ENCODE measurements around the gene ABCC4.

ABCC4 gene

DNA sequence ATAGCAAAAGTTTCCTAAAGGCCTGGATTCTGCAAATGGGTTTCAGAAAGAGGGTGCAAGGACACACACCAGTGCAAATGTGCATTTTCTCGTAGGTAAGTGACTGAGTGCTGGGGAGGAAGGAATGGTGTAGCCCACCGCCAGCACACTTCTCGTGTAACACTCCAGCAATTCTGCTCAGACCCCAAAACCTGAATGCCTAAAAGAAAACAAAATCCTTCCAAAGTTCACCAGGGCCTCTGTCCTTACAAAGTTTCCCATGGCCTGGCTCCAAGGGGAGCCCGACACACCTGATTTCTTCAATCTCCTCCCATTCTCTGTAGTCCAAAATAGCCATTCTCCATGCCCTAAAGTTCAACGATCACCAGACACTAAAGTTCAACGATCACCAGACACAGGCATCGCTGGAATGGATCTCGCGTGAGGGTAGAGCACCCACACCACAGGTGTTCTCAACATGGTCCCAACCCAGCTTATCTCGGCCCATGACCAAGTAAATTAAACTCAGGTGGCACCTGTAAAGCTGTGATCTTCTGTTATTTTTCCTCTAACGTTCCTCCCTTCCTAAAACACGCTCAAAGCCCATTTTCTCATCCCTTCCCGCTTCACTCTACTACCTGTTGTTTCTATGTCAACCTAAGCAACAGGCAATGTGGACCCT is 46.0 kb downstream of the ABCC4 start:
- DNase-seq, result no peak

DNA sequence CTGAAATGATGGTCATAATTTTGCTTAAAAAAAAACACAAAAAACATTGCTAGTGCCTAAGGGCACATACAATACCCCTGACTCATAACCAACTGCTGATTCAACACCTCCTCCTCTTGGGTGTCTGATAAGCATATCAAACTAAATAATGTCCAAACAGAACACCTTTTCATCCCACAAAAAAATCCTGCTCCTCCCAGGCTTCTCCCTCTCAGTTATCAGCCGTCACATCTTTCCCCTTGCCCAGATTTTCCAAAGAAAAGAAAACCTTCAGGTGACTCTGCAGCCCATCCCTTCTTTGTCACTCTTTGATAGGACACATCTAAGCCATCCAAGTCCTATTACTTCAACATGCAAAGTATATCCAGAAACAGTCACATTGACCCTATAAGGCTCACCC is 46.9 kb downstream of the ABCC4 start:
- DNase-seq, result no peak

DNA sequence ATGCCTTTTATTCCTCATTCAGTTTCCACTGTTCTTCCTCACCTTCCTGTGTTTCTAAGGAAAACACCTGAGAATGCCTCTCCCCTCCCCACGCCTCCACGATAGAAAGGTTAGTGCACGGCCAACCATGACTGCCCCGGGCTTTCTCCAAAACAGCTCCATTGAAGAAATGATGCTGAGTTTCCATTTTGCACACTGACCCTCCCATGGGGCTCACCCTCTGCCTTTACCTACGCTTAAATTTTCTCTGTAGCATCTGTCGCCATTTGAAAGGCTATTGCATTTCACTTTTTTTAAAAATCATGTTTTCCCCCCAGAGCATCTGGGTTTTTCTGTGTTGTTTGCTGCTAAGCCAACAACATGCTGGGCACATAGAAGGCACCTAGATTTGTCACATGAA is 48.2 kb downstream of the ABCC4 start:
- DNase-seq, result no peak

DNA sequence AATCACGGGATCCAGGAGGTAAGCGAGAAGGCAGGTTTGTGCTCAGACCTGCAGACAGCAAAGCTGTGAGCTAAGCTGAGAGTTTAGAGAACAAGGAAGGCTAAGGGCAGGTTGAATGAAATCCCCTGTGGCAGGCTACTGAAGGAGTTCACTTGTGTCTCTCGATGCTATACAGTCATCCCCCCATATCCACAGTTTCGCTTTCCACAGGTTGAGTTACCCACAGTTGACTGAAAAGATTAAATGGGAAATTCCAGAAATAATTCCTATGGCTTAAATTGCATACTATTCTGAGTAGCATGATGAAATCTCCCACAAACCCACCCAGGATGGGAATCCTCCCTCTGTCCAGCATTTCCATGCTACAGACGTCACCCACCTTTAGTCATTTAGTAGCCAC is 49.6 kb downstream of the ABCC4 start:
- DNase-seq, result no peak

DNA sequence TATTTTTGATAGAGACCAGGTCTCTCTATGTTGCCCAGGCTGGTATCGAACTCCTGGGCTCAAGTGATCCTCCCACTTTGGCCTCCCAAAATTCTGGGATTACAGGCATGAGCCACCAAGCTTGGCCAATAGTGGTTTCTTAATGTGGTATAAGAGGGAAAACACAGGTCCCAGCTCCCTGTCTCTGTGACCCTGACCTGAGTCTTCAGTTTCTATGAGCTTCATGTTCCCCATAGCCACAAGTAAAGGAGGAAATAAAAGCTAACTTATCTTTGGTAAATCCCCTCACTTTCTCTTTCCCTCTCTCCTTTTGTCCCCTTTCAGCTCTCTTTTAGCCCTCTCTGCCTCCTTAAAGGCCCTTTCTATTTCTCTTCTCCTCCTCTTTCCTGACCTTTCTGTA is 50.3 kb downstream of the ABCC4 start:
- DNase-seq, result no peak

DNA sequence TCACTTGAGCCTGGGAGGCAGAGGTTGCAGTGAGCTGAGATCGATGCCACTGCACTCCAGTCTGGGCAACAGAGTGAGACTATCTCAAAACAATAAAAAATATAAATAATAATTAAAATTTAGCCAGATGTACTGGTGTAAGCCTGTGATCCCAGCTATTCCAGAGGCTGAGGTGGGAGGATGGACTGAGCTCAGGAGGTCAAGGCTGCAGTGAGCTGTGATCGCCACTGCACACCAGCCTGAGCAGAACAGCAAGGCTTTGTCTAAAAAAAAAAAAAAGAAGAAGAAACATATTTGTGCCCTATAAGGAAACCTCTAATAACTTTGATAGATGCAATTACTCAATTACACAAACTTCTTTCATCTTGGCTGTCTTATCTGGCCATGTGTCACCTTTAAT is 52.3 kb downstream of the ABCC4 start:
- no peak for DNase-seq

DNA sequence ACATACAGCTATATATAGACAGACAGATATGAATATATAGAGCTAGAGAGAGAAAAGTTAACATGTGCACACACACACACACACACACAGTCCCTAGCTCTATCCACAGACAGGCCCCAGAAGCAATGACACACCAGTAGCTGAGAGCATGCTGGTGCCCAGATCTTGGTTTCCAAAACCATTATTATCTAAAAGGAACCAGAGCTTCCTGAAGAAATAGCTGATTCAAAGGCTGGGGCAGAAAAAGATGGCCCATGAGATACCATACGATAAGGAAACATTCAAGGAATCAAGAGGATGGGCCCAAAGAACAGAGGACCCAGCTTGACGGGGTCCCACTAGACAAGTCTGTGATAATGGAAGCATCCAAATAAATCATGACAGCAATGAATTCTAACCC is 53.4 kb downstream of the ABCC4 start:
- DNase-seq, result no peak

DNA sequence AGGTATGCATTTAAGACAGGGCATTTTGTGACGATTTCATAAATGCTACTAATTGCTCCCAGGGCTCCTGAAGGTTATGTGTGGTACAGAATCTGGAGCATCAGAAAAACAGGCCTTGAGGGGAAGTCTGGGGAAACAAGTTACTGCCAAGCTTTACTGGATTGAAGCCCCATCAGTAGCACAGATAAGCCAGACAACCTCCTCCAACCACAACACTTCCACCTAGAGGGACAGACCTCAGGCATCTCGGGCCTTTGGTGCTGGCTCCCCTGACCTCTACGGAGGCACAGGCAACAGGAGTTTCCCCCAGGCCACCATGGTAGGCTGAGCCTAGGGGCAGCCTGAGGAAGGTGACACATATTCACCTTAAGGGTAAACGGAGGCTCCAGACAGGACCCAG is 54.1 kb downstream of the ABCC4 start:
- DNase-seq, result no peak

DNA sequence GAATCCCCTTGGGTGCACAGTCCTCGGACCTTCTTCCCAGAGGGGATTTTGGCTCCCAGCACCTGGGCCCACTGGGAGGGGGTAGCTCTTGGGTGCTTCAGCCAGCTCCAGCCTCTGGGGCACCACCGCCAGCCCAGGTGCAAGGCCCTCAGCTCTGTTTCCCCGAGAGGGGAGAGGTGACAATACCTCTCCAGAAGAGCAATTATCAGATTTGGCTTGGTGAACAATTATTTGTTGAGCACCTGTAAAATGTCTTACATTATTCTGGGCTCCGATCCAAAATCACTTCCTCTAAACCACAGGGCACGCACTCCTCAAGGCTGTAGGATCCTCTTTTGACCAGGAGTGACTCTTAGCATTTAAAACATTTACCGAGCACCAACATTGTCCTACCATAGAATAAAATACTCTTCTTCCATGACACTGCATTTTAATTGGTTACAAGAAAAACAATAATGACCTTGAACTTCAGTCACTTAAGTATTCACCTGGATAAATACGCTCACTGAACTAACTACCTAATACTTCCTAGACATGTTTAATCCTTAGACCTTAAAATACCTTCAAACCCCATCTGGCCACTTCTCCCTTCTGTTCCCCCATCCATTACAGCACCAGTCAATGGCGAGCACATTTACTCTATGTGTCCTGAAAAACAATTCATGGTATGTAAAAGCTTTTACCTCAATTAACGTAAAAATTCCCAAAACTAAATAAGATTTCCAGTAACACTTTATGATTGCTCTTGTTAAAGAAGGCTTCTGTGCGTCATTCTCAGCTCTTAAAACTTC is 54.8 kb downstream of the ABCC4 start:
- DNase-seq, result peak; percentile 90

DNA sequence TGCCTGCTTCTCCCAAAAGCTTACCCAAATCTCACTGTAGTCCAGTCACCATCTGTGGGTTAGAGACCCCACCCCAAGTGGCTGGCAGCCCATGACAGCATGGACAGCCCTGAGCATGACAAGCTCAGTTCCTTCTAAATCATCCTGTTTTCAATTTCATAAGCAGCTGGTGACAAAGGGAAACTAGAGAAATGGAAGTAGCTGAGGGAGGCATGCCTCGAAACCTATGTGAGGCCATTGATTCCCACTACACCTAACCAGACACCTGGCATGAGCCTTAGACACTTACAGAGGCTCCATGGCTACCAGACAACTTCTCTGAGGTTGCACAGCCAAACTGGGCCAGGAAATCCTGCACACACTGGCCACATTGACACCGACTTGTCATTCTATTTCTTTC is 56.2 kb downstream of the ABCC4 start:
- no peak for DNase-seq

DNA sequence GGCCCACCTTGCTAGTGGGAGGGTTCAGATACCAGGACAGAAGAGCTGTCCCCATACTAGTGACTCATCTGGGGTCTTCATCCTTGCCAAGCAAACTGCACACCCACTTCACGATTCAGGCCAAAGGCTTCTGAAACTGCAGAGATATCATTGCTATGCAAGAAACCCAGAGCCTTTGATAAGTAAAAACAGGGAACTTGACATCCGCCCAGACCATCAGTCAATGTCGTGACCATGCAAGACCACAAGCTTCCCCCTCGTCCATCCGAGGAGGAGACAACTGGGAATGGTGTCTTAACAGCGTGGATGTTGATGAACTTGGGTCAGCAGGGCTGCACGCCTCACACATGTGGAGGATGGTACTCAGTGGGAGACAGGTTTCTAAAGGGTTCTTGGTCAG is 58.0 kb downstream of the ABCC4 start:
- DNase-seq, result no peak

DNA sequence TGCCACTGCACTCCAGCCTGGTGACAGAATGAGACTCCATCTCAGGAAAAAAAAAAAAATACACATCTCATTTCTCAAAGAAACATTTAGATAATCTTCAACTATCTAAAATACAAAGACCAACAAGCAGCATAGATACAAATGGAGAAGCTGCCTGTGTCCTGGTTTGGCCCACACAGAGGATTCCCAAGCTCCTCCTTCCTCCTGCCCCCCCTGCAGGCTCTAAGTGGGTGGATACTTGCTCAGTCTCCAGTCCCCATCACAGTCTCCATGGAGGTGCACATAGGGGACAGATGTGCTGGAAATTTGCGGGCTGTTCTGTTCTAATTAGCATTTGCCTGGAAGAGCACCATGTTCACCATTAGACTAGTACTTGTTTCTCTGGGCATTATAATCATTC is 59.9 kb downstream of the ABCC4 start:
- DNase-seq, result no peak

DNA sequence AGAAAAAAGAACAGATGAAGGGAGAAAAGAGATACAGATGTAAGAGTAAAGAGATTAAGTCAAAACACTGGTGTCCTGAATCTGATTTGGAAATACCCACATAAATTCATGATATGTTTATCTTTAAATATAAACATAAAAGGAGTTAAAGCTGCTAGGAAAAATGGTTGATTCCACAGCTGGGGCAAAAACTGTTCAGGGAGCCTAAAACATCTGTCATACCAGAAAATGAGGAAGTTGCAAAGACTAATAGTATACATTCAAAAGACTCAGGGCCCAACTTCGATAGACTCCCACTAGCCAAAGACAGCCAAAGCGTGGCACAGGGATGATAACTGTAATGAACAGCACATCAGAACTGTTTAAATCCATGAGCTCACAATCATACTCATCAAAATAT is 62.0 kb downstream of the ABCC4 start:
- DNase-seq, result no peak

DNA sequence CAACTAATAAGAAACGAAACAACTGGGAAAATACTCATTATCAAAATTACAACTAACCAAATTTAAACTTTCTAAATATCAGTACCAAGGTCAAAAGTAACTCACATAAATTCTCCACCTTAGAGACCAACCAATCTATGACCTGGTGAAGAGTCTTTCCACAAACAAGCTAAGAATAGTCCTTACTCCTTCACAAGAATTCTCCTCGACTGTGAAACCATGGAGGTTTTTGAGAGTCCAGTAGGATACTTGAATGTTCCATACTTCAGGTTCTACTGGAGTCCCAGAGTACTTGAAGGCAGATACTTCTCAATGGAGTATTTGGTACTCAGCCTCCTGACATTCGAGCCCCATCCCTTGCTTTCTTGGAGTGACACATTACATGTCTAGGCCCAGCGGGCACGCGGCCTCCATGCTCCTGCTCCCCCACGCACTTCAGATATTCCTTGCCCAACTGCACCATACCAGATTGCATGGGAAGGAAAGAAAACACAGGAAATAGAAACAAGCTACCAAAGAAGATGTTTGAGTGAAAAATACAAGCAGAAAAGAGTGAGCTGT is 63.9 kb downstream of the ABCC4 start:
- no peak for DNase-seq

DNA sequence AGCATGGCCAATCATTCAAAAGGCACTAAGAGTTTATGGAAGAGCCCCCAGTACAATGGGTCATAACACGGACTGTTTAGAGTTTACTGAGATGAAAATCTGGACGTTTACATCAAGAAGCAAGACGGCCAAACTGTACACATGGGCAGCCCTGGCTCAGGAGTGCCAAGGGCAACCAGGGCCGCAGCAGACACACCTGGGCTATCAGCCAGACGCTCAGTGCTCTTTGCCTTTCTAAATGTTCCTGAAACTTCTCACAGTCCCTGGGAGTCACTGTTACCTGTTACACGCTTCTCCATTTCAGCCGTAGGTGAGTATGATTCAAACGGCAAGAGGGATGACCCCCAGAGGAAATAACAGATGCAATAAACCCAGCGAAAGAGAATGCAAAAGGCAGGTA is 64.5 kb downstream of the ABCC4 start:
- no peak for DNase-seq

DNA sequence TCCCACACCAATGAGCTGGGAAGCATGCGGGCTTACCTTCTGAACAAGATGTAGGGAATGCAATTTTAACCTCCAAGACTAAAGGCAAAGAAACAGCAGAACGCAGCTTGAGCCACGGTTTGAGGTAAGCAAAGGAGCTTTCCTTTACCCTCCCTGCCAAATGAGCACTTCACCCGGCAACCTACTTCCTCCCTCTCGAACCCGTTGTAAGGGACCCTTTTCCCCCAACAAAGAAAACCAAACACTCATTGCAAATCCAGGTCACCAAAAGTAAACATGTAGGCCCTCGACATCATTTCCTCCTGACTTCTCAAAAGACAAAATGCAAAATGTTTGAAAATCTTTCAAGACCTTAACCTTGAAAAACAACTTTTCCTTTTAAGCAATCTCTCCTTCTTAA is 65.3 kb downstream of the ABCC4 start:
- no peak for DNase-seq

DNA sequence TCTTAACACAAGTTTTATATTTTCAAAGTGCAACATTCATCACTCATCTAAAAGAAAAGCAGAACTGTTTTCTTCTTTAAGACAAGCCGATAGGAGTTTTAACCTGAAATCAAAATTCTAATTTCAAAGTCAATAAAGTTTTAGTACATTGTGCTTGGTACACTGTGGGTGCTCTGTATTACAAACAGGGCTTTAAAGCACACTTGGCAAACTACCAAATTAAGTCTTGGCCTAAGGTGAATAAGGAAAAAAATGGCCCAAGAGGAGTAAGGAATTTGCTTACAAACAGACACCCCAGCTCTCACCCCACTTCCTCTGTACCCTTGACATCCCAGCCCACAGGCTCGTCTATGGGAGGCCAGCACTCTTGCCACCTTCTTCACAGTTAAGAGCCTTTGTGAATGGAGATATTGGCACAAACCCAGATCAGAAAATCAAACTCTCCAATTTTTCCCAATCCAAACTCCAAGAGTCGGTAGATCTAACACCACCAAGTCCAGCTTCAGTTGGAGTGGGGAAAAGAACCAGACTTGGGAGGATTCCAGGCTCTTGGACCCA is 66.0 kb downstream of the ABCC4 start:
- DNase-seq, result no peak

DNA sequence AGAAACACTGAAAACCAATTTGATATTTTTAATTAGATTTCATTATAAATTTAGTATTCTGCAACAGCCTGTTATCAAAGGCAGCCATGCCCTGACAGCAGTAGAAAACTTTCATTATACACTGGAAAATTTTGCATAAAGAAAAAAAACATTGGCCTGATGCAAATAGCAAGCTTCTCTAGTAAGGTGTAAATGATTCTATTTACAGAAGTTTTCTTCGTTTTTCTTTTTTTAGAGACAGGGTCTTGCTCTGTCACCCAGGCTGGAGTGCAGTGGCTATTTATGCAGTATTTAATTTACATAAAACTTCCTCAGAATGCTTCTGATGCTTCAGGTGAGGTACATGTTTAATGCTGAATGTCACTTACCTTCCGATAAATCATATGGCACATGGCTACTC is 67.0 kb downstream of the ABCC4 start:
- DNase-seq, result no peak

DNA sequence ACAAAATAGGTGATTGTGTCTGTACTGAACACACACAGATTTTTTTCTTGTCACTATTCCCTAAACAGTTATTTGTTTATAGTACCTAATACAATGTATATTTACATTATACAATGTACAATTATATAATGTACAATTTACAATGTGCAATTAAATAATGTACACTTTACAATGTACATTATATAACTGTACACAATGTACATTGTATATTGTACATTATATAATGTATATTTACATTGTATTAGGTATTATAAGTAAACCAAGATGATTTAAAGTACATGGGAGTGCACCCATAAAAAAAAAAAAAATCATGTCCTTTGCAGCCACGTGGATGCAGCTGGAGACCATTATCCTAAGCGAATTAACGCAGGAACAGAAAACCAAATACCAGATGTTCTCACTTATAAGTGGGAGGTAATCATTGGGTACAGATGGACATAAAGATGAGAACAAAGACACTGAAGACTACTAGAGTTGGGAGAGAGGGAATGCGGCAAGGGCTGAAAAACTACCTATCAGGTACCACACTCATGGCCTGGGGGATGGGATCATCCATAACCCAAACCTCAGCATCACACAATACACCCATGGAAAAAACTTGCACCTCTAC is 68.1 kb downstream of the ABCC4 start:
- peak; percentile 55 for DNase-seq

DNA sequence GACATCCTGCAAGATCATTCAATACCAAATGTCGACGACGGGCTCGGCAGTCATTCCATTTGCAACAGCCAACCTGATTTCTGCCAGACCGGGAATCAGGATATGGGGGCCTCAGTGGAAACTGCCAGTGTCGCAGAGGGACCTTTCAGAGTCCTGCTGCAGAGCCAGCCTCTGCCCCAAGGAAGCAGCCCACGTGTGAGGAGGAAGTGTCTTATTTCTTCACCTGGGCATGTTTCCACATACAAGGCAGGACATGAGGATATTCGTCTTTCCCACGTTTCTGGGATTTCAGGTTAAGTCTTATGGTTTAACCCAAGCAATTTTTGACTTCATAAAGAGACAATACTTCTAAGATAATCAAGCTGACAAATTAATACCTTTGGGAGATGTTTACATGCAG is 69.9 kb downstream of the ABCC4 start:
- DNase-seq, result no peak

DNA sequence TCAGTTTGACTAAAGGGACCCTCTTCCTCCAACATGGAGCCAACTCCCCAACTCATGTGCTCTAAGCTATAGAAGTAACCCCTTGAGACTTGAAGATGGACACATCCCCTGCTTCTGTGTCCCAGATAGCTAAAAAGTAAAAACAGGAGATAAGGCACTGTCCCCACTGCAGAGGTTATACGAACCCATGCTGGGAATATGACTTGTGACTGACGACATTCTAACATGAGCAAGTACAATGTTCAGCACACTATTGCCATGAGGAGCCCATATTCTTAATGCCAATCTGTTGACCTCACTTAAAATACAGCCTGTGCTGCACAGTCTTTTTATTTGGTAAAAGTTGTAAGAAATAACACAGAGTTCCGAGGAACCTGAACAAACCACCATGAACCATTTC is 71.4 kb downstream of the ABCC4 start:
- DNase-seq, result no peak

DNA sequence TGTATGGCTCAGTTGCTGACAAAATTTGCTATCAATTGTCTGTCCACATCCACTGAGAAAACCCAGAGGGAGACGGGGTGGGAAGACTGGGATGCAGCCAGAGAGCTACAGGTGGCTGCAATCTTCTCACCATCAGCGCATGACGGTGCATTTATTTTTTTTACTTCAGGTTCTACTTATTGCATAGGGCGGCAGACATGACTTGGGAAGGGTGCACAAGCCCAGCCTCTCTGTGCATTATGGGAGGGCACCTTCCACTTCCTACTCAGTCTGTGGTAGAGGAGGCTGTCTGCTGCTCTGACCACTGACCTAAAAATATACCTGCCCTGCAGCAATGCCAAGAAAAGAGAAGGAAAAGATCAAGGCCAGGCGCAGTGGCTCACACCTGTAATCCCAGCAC is 73.1 kb downstream of the ABCC4 start:
- no peak for DNase-seq

DNA sequence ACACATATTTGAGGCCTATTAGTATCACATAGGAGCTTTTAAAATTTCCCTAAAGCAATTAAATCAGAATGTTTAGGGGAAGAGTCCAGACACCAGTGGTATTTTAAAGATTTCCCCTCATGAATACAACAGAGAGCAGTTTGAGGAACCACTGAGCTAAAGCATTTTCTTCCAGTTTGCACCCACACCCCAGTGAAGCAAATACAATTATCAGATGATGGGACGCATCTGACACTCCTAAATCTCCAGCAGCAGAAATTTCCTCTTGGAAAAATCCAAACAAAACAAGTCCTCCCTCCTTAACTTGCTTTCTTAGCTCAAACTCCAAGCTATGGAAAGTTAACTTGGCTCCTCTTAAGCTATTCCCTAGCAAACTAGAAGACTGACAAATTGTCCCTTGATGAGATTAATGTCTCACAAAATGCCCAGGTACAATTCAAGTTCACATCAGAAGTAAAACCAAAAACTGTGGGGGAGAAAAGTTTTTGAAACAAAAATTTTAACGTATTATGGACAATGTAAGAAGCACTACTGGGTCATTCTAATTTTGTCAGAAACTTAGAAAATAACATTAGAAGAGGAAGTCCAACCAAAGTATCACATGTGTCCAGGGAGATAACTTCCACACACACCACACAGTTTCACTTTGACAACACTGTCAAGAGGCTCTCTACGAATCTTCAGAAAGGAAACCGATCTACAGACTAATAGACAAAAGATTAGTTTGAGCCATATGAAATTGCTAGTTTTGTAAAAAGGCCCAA is 74.1 kb downstream of the ABCC4 start:
- no peak for DNase-seq

Data from NCI-H748 treated with DMSO at 0.1 percent for 48 hours (cell line).